HG02642 (cell line): Measurements from ENCODE around the gene C5orf22.
"Not testable (repeated sequence)": the region's sequence is repeated elsewhere in the genome, so short reads cannot be mapped to it uniquely, and the experiment has no call there.

Source experiments
- ATAC-seq: cut with Tn5 transposase; IDR thresholded peaks from one replicate; pipeline ENCODE4 v1.9.1; 2021; ENCODE audit warnings: mild to moderate bottlenecking; ENCODE audit not compliant: unreplicated experiment, poor library complexity

The C5orf22 gene

GRCh38 chr5:31551878-31552277 is 19.8 kb downstream of the C5orf22 start:
- ATAC-seq, result no peak

- ATAC-seq, result no peak
These were observed 21.8 kb downstream of the C5orf22 start for GRCh38 chr5:31553863-31554262.

GRCh38 chr5:31554552-31554951 is 22.5 kb downstream of the C5orf22 start:
- no peak for ATAC-seq

GRCh38 chr5:31556461-31556860 is 24.4 kb downstream of the C5orf22 start:
- no peak for ATAC-seq

DNA sequence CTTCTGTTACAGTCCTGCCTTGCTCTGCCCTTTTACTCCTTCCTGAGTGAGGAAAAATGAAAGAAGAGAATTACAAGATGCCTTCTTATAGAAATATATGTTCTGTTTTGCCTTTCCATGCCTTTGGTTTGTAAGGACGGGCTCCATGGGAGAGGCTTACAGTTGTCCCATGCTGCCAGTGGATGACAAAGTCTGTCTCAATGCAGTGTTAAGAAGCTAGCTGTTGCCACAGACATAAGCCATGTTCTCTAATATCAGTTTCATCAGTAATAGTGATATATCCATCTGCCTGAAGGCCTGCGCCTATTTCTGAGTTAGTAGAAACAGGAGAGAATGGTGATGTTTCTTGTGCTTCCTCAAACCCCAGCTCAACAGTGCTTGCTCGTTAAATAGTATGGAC is 27.8 kb downstream of the C5orf22 start:
- ATAC-seq, result no peak

- no peak for ATAC-seq
These were observed 29.8 kb downstream of the C5orf22 start for GRCh38 chr5:31561946-31562345.

- no peak for ATAC-seq
These were observed 31.1 kb downstream of the C5orf22 start for GRCh38 chr5:31563216-31563615.

DNA sequence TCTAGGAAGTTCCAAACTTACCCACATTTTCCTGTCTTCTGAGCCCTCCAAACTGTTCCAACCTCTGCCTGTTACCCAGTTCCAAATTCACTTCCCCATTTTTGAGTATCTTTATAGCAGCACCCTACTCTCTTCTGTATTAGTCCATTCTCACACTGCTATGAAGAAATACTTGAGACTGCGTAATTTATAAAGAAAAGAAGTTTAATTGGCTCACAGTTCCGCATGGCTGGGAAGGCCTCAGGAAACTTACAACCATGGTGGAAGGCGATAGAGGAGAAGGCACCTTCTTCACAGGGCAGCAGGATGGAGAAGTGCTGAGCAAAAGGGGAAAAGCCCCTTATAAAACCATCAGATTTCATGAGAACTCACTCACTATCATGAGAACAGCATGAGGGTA is 34.3 kb downstream of the C5orf22 start:
- ATAC-seq, result not testable (repeated sequence)

- ATAC-seq, result no peak
These were observed 36.3 kb downstream of the C5orf22 start for GRCh38 chr5:31568302-31568835.

DNA sequence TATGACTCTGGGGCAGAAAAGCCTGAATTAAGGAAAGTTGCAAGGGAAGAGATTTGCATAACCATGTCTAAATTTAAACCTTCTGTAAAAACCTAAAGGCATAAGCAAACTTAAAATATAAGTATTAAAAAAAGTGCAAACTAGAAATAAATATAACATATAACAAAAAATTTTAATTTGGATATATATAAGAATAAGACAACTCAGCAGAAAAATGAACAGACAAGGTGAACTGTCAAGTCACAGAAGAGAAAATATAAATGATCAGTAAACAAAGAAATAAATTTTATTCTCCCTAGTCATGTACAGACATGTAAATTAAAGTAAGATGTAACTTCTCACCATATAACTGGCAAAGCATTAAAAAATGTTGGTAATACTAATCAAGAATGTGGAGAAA is 37.0 kb downstream of the C5orf22 start:
- no peak for ATAC-seq

DNA sequence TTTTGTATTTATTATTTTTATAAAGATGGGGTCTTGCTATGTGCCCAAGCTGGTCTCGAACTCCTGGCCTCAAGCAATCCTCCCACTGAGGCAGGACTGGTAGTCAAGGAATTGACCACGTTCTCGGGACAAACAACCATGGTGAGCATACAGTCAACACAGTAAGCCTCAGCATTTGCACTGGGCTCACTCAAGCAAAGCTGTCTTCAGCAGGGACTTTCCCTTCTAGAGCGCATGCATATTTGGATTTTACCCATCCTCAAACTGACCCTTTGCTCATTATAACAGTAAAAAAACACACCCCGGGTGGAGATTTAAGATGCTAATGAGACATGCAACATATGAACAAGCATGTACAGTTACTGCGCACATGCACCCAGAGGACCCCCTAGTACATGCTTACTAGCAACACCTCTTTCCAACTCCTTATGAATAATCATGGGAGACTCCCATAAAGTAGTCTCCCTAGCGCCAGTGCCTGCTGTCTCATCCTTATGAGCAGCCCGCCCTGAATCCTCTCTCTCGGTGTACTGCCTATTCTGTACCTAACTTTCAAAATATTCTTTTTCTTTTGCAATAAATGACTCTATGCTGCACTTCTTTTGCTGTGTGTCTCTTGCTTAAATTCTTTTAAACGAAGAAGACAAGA is 41.5 kb downstream of the C5orf22 start:
- ATAC-seq, result peak; percentile 86

GRCh38 chr5:31574772-31575171 is 42.7 kb downstream of the C5orf22 start:
- no peak for ATAC-seq

- no peak for ATAC-seq
These were observed 45.3 kb downstream of the C5orf22 start for GRCh38 chr5:31577438-31577837.

- no peak for ATAC-seq
These were observed 47.5 kb downstream of the C5orf22 start for GRCh38 chr5:31579558-31579957.

DNA sequence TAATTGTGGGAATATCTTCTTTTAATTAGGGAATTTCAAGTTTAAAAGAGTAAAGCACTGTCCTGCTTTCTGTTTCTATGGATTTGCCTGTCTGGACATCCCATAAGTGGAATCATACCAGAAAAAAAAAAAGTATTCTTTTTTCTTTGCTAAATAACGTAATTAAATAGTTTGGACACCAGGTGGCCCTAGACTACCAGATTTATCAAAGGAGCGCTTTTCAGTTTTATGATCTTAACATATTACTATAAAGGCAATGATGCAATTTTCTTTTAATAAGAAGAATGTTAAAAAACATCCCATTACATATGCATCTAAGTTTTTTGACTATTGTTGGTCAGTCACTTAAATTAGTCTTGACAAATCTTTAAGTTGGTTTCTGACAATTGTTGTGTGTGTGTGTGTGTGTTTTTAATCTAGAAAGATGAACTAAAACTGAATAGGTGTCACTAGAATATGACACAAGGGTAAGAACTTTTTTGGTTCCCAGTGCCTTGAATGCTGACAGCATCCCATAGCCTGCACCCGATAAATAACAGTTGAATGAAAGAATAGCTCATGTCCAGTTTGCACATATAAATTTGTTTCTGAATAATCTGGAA is 49.5 kb downstream of the C5orf22 start:
- ATAC-seq, result no peak

- ATAC-seq, result no peak
These were observed 51.0 kb downstream of the C5orf22 start for GRCh38 chr5:31583129-31583528.

GRCh38 chr5:31585166-31585894 is 53.2 kb downstream of the C5orf22 start:
- ATAC-seq, result no peak

DNA sequence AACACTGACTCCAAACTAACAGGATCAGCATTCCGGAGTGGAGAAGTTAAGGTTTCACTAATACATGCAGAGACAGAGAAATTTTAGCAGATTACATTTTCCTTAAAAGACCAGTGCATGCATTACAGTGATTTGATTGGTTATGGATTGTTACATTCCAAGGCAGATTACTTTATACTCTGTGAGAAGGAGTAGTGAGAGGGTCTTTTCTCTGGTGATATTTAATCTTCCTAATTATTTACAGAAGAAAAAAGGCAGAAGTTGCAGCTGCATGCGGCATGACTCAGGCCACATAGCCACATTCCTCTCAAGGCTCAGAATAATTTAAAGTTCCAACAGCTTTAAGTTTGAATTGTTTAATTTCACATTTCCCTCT is 53.8 kb downstream of the C5orf22 start:
- ATAC-seq, result no peak

- no peak for ATAC-seq
These were observed 55.4 kb downstream of the C5orf22 start for GRCh38 chr5:31587546-31587945.

GRCh38 chr5:31593665-31594064 is 61.6 kb downstream of the C5orf22 start:
- no peak for ATAC-seq

GRCh38 chr5:31596354-31596753 is 64.3 kb downstream of the C5orf22 start:
- no peak for ATAC-seq
